K562 (cell line): ENCODE measurements around the gene DCUN1D3. TPM values are rescaled to one million over a fixed set of nuclear protein-coding genes. Genes with fewer than 3 reads are reported as not detected.

Experiments used
- ATF7 ChIP-seq: fragments of 450-650 bp; IDR thresholded peaks from 2 replicates; pipeline ENCODE4 v1.7.1; 2014; ENCODE audit warnings: mild to moderate bottlenecking, moderate library complexity
- CBFA2T3 ChIP-seq: fragments of 450-650 bp; IDR thresholded peaks from 2 replicates; pipeline ENCODE4 v1.6.1; 2017
- EWSR1 ChIP-seq: fragments of 450-650 bp; IDR thresholded peaks from 2 replicates; pipeline ENCODE4 v1.6.1; 2018; ENCODE audit warnings: borderline replicate concordance, mild to moderate bottlenecking, low read depth, moderate library complexity; ENCODE audit not compliant: partially characterized antibody
- HNRNPUL1 ChIP-seq: fragments of 200-400 bp; formaldehyde crosslinking; IDR thresholded peaks from 2 replicates; pipeline ENCODE4 v1.6.1; 2017; ENCODE audit warnings: low read length
- MEF2A ChIP-seq: IDR thresholded peaks from 2 replicates; pipeline ENCODE4 v1.6.1; 2011; ENCODE audit warnings: low read depth, mild to moderate bottlenecking, low read length, moderate library complexity; ENCODE audit not compliant: control insufficient read depth
- NFIC ChIP-seq: fragments of 450-650 bp; IDR thresholded peaks from 2 replicates; pipeline ENCODE4 v1.6.1; 2017; ENCODE audit warnings: mild to moderate bottlenecking, inconsistent platforms
- RBM14 ChIP-seq: fragments of 200-400 bp; formaldehyde crosslinking; IDR thresholded peaks from 2 replicates; pipeline ENCODE4 v1.6.1; 2018; ENCODE audit warnings: low read depth, mild to moderate bottlenecking, low read length, moderate library complexity, borderline replicate concordance; ENCODE audit not compliant: insufficient read depth
- RBM17 ChIP-seq: fragments of 200-400 bp; formaldehyde crosslinking; IDR thresholded peaks from 2 replicates; pipeline ENCODE4 v1.6.1; 2017; ENCODE audit warnings: low read depth, mild to moderate bottlenecking, low read length, borderline replicate concordance
- TAF9B ChIP-seq: fragments of 450-650 bp; IDR thresholded peaks from 2 replicates; pipeline ENCODE4 v1.6.1; 2018; ENCODE audit warnings: mild to moderate bottlenecking; ENCODE audit not compliant: partially characterized antibody
- TARDBP ChIP-seq: fragments of 450-650 bp; IDR thresholded peaks from 2 replicates; pipeline ENCODE4 v1.6.1; 2016
- TEAD1 ChIP-seq, 2 experiments: fragments of 450-650 bp in 1 of 2; sonication (generic) in 1 of 2; formaldehyde crosslinking; IDR thresholded peaks; 2 replicates each; pipeline versions ENCODE4 v1.4.0 to v1.8.0; 2020 to 2022; ENCODE audit warnings: mild to moderate bottlenecking in 2 of 2, missing genetic modification reagents in 1 of 2
- XRCC5 ChIP-seq: fragments of 200-400 bp; formaldehyde crosslinking; IDR thresholded peaks from 2 replicates; pipeline ENCODE4 v1.6.1; 2017; ENCODE audit warnings: low read depth, mild to moderate bottlenecking, low read length
- ZBTB17 ChIP-seq: fragments of 450-650 bp; formaldehyde crosslinking; IDR thresholded peaks from 2 replicates; pipeline ENCODE4 v1.4.0; 2020; ENCODE audit warnings: mild to moderate bottlenecking
- ZNF253 ChIP-seq: fragments of 250-450 bp; sonication (Bioruptor Pico); conservative IDR thresholded peaks from 2 replicates; pipeline ENCODE4 v1.6.1; 2021; ENCODE audit warnings: mild to moderate bottlenecking
- ZNF507 ChIP-seq: conservative IDR thresholded peaks from 2 replicates; pipeline ENCODE4 v1.6.1; 2017; ENCODE audit warnings: missing genetic modification characterization, missing compliant biosample characterization
- polyA plus RNA-seq, 8 experiments: library from polyadenylated mRNA; depleted of rRNA in 4 of 8; stranded (reverse) in 5 of 8; unstranded in 3 of 8; fragments of >200 nt; fragmentation: Nextera tagmentation in 2 of 8; fragmentation: Illumina TruSeq in 1 of 8; extraction: Ambion mirVana in 2 of 8; extraction: Trizol in 1 of 8; gene quantifications; 2 replicates each; pipeline versions ENCODE4 v1.2.1 to v1.2.3, GENCODE V29; 2011 to 2014; ENCODE audit warnings: inconsistent platforms in 1 of 8, missing spikeins in 1 of 8
- total RNA-seq, 7 experiments: library from RNA; depleted of rRNA in 6 of 7; stranded (reverse); fragments of >200 nt in 6 of 7; fragmentation: Illumina TruSeq in 2 of 7; extraction: Trizol in 2 of 7; gene quantifications; 2 replicates each; pipeline versions ENCODE4 v1.2.1 to v1.2.3, GENCODE V29; 2011 to 2021; ENCODE audit warnings: low replicate concordance in 1 of 7
- TF ChIP-seq, protein P1 (sequence below), 2 experiments: fragments of 450-650 bp in 1 of 2; sonication (generic) in 1 of 2; formaldehyde crosslinking in 1 of 2; IDR thresholded peaks; 2 replicates each; pipeline versions ENCODE4 v1.7.1 to v1.9.0; 2016 to 2022; ENCODE audit warnings: inconsistent platforms in 1 of 2, mild to moderate bottlenecking in 1 of 2, missing genetic modification reagents in 1 of 2
- TF ChIP-seq, protein P2 (sequence below): sonication (generic); formaldehyde crosslinking; IDR thresholded peaks from 2 replicates; pipeline ENCODE4 v1.8.0; 2022; ENCODE audit warnings: mild to moderate bottlenecking, missing genetic modification reagents

The DCUN1D3 gene
- total and polyA plus RNA-seq, 9 of the 15 experiments (the other 6 are each of a cell fraction or from before 2014, with no cell fraction given) = 1.0 to 4.7 (median 2.2) TPM

DNA sequence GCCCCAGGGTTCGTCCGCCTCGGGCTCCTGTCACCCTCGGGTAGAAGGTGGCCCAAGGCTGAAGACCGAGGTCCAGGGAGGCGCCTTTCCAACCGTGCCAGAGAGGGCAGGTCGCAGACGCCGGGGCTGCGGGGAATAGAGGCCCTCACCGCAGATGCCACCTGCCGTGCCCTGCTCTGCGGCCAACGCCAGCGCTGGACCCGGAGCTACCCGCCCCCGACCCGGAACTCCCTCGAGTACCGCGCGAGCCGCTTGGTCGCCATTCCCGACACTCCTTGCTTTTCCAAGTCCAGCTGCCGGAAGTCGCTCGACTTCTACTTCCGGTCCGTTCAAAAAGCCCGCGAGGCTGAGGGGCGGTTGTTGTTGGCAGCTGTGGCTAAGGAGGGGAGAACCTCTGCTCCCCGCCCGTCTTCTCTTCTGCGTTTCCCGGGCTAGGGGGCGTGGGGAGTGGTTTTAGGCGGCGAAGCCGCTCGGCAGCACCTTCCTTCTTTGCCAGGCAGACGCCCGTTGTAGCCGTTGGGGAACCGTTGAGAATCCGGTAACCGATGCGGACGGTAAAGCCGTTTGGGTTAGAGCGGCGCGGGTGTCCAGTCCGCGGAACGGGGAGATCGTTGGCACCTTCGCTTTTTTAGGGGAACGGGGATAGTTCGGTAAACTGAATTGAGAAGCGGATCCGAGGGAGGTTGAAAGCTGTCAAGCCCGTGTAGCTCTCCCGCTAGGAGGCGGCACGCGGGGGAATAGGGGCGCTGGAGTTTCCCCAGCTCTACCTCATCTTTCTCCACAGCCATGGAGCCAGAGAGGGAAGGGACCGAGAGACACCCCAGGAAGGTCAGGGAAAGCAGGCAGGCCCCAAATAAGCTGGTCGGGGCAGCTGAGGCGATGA, 93.7 kb downstream of the DCUN1D3 start, which contains the start of the genes ERI2 and REXO5 (continued):
- TF ChIP-seq, protein P1, sequence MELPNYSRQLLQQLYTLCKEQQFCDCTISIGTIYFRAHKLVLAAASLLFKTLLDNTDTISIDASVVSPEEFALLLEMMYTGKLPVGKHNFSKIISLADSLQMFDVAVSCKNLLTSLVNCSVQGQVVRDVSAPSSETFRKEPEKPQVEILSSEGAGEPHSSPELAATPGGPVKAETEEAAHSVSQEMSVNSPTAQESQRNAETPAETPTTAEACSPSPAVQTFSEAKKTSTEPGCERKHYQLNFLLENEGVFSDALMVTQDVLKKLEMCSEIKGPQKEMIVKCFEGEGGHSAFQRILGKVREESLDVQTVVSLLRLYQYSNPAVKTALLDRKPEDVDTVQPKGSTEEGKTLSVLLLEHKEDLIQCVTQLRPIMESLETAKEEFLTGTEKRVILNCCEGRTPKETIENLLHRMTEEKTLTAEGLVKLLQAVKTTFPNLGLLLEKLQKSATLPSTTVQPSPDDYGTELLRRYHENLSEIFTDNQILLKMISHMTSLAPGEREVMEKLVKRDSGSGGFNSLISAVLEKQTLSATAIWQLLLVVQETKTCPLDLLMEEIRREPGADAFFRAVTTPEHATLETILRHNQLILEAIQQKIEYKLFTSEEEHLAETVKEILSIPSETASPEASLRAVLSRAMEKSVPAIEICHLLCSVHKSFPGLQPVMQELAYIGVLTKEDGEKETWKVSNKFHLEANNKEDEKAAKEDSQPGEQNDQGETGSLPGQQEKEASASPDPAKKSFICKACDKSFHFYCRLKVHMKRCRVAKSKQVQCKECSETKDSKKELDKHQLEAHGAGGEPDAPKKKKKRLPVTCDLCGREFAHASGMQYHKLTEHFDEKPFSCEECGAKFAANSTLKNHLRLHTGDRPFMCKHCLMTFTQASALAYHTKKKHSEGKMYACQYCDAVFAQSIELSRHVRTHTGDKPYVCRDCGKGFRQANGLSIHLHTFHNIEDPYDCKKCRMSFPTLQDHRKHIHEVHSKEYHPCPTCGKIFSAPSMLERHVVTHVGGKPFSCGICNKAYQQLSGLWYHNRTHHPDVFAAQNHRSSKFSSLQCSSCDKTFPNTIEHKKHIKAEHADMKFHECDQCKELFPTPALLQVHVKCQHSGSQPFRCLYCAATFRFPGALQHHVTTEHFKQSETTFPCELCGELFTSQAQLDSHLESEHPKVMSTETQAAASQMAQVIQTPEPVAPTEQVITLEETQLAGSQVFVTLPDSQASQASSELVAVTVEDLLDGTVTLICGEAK (IDR thresholded peaks at IDR 0.05) = peak; percentile 98
- TF ChIP-seq, protein P1 (CRISPR knock-in tag; IDR thresholded peaks at IDR 0.05) = no peak
- no peak for TF ChIP-seq ZNF507 (tag)
- no peak for TF ChIP-seq TARDBP
- TF ChIP-seq TAF9B = peak; percentile 97
- TF ChIP-seq ZNF253 (CRISPR knock-in tag) = no peak
- TF ChIP-seq MEF2A = no peak
- TF ChIP-seq CBFA2T3 = no peak
- TF ChIP-seq TEAD1 (CRISPR knock-in tag; IDR thresholded peaks at IDR 0.05) = 0 out of 4 replicates have a peak, but pooled peaks of 1 of the 2 experiments have one; percentile 2
- no peak for TF ChIP-seq EWSR1
- TF ChIP-seq ATF7 = peak; percentile 71; the same call in 1 of the 2 replicates
- TF ChIP-seq RBM14 = no peak
- TF ChIP-seq HNRNPUL1 = no peak
- no peak; the same call in 1 of the 2 replicates for TF ChIP-seq ZBTB17 (CRISPR knock-in tag)
- peak; percentile 61; the same call in 1 of the 2 replicates for TF ChIP-seq NFIC
- TF ChIP-seq XRCC5 = peak; percentile 43; the same call in 1 of the 2 replicates
- TF ChIP-seq, protein P2, sequence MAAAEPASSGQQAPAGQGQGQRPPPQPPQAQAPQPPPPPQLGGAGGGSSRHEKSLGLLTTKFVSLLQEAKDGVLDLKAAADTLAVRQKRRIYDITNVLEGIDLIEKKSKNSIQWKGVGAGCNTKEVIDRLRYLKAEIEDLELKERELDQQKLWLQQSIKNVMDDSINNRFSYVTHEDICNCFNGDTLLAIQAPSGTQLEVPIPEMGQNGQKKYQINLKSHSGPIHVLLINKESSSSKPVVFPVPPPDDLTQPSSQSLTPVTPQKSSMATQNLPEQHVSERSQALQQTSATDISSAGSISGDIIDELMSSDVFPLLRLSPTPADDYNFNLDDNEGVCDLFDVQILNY (CRISPR knock-in tag) = peak; percentile 60; the same call in 1 of the 2 replicates
- TF ChIP-seq RBM17 = no peak
